Measurements from ENCODE around the gene TTLL8.
A peak's percentile ranks its signal among the peaks of the same experiment; 100 is the strongest.
"Not testable (repeated sequence)": the region's sequence is repeated elsewhere in the genome, so short reads cannot be mapped to it uniquely, and the experiment has no call there.

TTLL8 gene

GRCh38 chr22:50058061-50058905, at the start of gene TTLL8:
Gene TTLL8, minus strand, starts transcription at chr22:50058298.
- DNase-seq, result no peak

- no peak for DNase-seq
Observed at GRCh38 chr22:50107529-50107928, 49.4 kb upstream of the TTLL8 start.

GRCh38 chr22:50105208-50106100, 47.4 kb upstream of the TTLL8 start:
- DNase-seq, result no peak

- DNase-seq, result peak; percentile 3
Observed at GRCh38 chr22:50104141-50104544, 46.0 kb upstream of the TTLL8 start.

- DNase-seq, result peak; percentile 13
Observed at GRCh38 chr22:50102946-50103345, 44.8 kb upstream of the TTLL8 start.

GRCh38 chr22:50101870-50102565, 43.9 kb upstream of the TTLL8 start:
- DNase-seq, result no peak

- DNase-seq, result no peak
Observed at GRCh38 chr22:50098052-50098451, 40.0 kb upstream of the TTLL8 start.

- no peak for DNase-seq
Observed at GRCh38 chr22:50092342-50092741, 34.2 kb upstream of the TTLL8 start.

GRCh38 chr22:50091092-50091768, 33.1 kb upstream of the TTLL8 start:
- no peak for DNase-seq

- DNase-seq, result no peak
Observed at GRCh38 chr22:50090412-50090714, 32.3 kb upstream of the TTLL8 start.

- DNase-seq, result no peak
Observed at GRCh38 chr22:50089682-50090411, 31.7 kb upstream of the TTLL8 start, which contains the start of gene MOV10L1. Gene MOV10L1, plus strand, starts transcription at chr22:50090006. Its CDS starts 83 bp downstream, at chr22:50090089.

- no peak for DNase-seq
Observed at GRCh38 chr22:50089231-50089630, 31.1 kb upstream of the TTLL8 start.

- no peak for DNase-seq
Observed at GRCh38 chr22:50088096-50088495, 30.0 kb upstream of the TTLL8 start.

- no peak for DNase-seq
Observed at GRCh38 chr22:50087646-50088045, 29.5 kb upstream of the TTLL8 start.

GRCh38 chr22:50086975-50087374, 28.9 kb upstream of the TTLL8 start:
- DNase-seq, result not testable (repeated sequence)

- no peak for DNase-seq
Observed at GRCh38 chr22:50086526-50086925, 28.4 kb upstream of the TTLL8 start.

- DNase-seq, result no peak
Observed at GRCh38 chr22:50085211-50085972, 27.3 kb upstream of the TTLL8 start, which contains the start of gene MLC1. Gene MLC1, minus strand, starts transcription at chr22:50085426. Its CDS starts 524 bp downstream, at chr22:50084902.

- DNase-seq, result no peak
Observed at GRCh38 chr22:50084614-50085021, 26.5 kb upstream of the TTLL8 start.

- DNase-seq, result no peak
Observed at GRCh38 chr22:50084080-50084477, 26.0 kb upstream of the TTLL8 start.

GRCh38 chr22:50083462-50084079, 25.5 kb upstream of the TTLL8 start:
- DNase-seq, result no peak
